C4-2B (cell line): ENCODE results near the gene ADGRB2.

ENCODE experiments used
- H3K27ac ChIP-seq: fragments of 450-650 bp; 2 replicates; pipeline ENCODE4 v1.5.1; 2017
- CTCF ChIP-seq: fragments of 450-650 bp; conservative IDR thresholded peaks from 2 replicates; pipeline ENCODE4 v1.5.1; 2017; ENCODE audit warnings: mild to moderate bottlenecking
- ZFX ChIP-seq: fragments of 450-650 bp; IDR thresholded peaks from 2 replicates; pipeline ENCODE4 v1.6.1; 2017

Gene ADGRB2

GRCh38 chr1:31750858-31751510, 13.2 kb downstream of the ADGRB2 start:
- no peak overlapping the region for H3K27ac ChIP-seq
- TF ChIP-seq ZFX (no peak), CTCF (no peak)

GRCh38 chr1:31749785-31750735, 14.1 kb downstream of the ADGRB2 start:
- TF ChIP-seq ZFX: no peak
- no peak for TF ChIP-seq CTCF
- H3K27ac ChIP-seq: no peak overlapping the region

DNA sequence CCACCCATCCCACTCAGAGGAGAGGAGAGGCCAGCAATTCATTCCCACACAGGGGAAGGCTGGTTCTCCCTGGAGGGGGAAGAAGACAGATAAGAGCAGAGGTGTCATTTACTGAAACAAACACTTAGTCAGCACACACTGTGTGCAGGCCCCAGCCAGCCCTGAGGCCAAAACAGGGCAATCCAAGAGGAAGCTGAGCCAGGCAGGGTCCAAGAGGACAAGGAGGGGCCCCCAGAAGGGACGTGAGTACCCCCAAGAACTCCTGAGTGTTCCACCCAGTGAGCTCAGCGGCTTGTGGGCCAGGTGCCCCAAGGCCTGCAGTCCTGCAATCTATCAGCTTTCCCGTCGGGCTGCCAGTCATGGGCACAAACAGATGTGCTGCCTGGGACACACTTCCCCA, 15.8 kb downstream of the ADGRB2 start:
- no peak overlapping the region for H3K27ac ChIP-seq
- TF ChIP-seq ZFX (no peak), CTCF (no peak)

DNA sequence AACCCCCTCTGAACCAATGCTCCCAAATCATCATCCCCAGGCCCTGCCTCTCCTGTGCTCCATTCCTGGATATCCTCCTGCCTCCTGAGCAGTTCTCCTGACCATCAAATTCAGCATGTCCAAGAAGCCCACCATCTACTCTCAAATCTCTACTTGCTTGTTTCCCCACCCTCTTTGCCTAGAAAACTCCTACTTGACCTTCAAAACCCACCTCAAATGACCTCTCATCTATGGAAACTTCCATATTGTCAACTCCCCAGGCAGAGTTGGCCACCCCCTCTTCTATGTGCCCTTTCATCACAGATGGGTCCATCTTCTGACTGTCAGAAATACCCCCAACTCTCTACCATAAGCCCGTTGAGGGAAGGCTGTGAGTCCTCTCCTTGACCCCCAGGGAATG, 16.8 kb downstream of the ADGRB2 start:
- H3K27ac ChIP-seq: no peak overlapping the region
- TF ChIP-seq CTCF (no peak), ZFX (no peak)

DNA sequence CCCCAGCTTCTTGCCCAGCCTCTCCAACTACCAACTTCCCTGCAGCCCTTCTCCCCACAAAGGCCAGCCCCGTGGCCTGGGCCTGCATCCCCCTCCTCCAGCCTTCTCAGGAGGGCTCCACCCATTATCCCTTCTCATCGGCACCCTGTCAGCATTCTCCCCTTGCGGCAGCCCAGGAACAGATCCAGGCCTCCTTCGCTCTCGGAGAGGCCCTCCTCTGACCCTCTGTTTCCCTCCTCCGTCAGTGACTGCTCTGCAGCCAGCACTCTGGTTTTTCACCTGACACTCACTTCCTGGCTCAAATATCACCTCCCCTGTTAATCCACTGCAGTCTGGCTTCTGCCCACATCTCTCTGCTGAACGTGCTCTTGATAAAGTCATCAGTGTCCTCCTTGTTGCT, 17.5 kb downstream of the ADGRB2 start:
- H3K27ac ChIP-seq: no peak overlapping the region
- no peak for TF ChIP-seq ZFX
- no peak for TF ChIP-seq CTCF

GRCh38 chr1:31745946-31746670, 18.0 kb downstream of the ADGRB2 start:
- TF ChIP-seq ZFX (no peak), CTCF (no peak)
- H3K27ac ChIP-seq: no peak overlapping the region
